SW 1271 (cell line): ENCODE results near the gene ZNF728.
"Not testable (repeated sequence)": the region's sequence is repeated elsewhere in the genome, so short reads cannot be mapped to it uniquely, and the experiment has no call there.

ENCODE experiments used
- DNase-seq, 2 experiments: peaks; one replicate each; lab custom pipeline; 2025; lab: John Stamatoyannopoulos, UW

Gene ZNF728

DNA sequence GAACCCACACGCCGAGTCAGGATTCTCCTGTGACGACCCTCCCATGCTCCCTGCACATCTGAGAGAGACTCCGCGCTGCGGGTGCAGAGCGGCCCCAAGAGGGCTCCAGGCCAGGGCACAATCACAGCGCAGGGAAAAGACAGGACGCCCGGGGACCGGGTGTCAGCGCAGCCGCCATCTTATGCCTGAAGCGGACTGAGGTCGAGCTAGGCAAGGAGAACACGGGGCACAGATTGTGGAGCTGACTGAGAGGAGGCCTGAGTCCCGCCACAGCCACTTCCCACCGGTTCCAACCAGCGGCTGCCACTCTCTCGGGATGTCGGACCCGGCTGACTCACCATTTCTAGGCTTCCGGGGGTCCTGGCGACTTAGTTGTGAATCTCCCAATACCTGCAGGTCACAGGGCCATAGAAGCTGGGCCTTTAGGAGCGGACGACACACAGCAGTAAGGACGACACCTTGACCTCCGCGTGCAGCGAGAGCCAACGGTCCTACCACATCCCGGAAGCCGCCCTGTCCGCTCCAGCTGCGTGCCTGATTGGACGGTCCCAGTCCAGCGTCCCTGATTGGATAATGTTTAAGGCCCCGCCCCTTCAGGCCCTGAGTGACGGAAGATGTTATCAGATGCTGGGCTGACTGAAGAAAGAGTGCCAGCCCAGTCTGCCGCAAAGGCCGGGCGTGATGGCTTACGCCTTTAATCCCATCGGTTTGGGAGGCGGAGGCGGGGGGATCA lies at the start of gene ZNF728:
Gene ZNF728, minus strand, starts transcription at position 487 of the 733 bp plus-strand sequence. Its CDS starts 146 bp downstream, at position 341.
- DNase-seq: no peak

DNA sequence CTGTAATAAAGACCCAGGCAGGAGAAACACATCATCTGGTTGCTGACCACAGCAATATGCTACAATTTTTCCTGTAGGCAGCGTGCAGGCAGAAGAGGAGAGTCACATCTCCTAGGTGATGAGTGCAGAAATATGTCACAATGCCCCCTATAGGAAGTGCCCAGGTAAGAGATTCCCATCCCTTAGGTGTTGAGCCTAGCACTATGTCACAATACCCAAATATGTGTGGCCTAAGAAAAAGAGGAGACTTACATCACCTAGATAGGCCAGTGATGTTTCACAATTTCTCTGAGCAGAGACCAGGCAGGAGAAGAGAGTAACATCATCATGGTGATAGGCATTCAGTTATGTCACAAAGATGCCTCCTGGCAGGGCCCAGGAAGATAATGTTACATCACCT lies 49.4 kb upstream of the ZNF728 start:
- no peak for DNase-seq

DNA sequence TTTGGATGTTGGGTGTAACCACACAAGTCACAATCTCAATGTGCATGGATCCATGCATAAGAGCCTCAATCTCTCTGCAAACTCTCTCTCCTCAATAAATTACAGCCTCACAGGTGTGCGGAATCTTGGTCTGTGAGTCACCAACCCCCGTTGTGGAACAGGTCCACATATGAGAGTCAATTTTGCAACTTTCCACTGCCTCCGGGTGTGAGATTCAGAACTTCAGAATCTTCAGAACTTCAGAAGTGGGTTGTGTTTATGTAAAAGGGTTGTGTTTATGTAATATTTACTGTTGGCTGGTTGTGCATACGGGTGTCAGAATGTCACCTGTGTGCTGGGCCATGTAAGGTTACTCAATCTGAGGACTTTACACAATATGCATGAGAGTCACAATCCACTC lies 46.3 kb upstream of the ZNF728 start:
- DNase-seq: no peak

DNA sequence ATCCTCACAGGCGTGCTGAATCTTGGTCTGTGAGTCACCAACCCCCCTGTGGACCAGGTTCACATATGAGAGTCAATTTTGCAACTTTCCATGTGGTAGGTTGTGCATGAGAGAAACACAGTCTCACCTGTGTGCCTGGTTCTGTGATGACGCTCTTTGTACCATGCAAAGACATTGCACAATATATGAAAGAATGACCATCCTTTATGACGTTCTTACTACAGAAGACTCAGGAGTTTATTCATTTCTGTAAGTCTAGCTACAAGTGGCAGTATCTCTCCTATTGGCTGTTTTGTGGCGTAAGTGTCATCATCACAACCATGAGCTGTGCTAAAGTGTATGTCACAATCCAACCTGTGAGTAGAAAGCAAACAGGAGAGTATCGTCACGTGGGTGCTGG lies 43.8 kb upstream of the ZNF728 start:
- DNase-seq: no peak

DNA sequence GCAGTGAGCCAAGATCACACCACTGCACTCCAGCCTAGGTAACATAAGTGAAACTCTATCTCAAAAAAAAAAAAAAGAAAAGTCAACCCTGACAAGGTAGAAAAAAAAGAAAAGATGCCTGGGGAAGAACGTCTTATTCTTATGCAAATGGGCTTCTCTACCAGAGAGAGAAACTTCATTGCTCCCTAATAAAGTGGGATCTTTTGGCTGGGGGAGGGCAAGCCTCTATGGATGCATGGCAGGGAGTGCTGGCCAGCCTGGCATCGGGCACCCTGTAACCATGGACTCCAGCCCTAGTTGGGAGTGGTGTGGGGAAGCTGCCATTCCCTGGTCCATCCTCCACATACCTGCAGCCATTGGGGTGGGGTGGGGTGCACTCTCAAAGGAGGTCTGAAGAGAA lies 30.7 kb upstream of the ZNF728 start:
- DNase-seq: no peak

DNA sequence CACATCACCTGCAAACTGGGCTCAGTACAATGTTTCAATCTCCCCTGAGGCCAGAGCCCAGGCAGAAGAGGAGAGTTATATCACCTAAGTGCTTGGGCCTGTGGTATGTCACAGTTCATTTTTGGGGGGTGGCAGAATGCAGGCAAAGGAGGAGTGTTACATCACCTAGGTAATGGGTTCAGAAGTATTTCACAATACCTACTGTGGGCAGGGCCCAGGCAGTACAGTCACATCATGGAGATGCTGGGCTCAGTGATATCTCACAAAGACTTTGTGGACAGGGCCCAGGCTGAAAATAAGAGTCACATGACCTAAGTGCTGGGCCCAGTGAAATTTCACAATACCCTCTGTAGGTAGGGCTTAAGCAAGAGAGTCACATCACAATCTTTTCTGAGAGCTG lies 12.7 kb upstream of the ZNF728 start:
- DNase-seq: no peak

DNA sequence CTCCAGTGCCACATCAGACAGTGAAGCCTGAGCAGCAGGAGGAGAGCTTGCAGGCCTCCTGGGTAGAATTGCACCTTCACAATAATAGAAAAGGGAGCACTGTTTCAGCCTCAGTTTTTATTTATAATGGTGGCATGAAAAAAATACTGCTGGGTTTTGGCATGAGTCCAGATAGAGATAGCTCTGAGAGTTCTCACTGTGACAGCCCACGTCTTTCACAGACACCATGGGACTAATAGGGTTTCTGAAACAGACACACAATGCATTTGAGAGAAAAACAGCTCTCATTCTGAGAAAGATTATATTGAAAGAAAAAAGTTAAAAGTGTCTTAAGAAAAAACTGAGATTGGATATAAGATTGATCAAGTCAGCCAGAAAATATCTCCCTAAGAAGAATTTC lies 8.0 kb downstream of the ZNF728 start:
- DNase-seq: not testable (repeated sequence)

DNA sequence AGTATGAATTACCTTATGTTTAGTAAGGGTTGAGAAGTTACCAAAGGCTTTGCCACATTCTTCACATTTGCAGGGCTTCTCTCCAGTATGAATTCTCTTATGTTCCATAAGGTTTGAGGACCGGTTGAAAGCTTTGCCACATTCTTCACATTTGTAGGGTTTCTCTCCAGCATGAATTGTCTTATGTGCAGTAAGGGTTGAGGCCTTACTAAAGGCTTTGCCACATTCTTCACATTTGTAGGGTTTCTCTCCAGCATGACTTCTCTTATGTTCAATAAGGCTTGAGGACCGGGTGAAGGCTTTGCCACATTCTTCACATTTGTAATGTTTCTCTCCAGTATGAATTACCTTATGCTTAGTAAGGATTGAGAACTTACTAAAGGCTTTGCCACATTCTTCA lies 26.7 kb downstream of the ZNF728 start:
- DNase-seq: no peak

DNA sequence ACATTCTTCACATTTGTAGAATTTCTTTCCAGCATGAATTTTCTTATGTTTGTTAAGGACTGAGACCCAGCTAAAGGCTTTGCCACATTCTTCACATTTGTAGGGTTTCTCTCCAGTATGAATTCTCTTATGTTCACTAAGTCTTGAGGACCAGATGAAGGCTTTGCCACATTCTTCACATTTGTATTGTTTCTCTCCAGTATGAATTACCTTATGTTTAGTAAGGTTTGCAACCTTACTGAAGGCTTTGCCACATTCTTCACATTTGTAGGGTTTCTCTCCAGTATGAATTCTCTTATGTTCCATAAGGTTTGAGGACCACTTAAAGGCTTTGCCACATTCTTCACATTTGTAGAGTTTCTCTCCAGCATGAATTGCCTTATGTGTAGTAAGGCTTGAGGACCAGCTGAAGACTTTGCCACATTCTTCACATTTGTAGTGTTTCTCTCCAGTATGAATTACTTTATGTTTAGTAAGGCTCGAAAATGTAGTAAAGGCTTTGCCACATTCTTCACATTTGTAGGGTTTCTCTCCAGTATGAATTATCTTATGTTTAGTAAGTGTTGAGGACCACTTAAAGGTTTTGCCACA lies 27.3 kb downstream of the ZNF728 start:
- DNase-seq: not testable (repeated sequence)

DNA sequence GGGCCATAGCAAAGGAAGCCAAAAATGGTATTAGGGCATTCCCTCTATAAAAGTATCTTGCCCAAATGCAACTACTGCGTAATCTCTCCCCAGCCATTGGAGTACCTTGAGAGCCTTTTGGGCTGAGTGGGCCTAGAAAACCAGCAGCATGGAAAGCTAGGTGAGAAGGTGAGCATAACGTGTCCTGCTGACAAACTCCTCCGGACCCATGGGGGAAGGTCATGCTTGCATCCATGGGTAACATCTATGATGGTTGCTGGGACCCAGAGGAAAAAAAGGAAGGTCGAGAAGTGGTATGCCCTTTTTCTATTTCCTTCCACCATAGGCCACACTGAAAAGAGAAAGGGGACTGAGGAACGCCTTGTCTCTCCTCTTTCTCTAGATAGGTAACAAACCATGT lies 57.4 kb downstream of the ZNF728 start:
- no peak for DNase-seq

DNA sequence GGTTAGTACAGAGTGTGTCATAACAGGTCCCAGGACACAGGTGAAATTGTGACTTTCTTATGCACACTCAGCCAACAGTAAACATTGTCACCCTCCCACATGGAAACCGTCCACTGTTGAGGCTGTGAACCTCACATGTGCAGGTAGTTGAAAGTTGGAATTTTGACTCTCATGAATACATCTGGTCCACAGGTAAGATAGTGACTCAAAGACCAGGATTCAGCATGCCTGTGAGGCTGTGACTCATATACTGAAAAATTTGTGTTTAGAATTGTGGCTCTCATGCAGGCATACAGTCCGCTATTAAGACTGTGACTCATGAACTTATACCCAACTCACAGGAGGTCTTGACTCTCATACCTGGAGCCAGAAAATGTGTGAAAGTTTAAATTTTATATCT lies 67.8 kb downstream of the ZNF728 start:
- DNase-seq: no peak

DNA sequence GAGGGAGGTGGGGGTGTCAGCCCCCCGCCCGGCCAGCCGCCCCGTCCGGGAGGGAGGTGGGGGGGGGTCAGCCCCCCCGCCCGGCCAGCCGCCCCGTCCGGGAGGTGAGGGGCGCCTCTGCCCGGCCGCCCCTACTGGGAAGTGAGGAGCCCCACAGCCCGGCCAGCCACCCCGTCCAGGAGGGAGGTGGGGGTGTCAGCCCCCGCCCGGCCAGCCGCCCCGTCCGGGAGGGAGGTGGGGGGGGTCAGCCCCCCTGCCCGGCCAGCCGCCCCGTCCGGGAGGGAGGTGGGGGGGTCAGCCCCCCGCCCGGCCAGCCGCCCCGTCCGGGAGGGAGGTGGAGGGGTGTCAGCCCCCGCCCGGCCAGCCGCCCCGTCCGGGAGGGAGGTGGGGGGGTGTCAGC lies 75.4 kb downstream of the ZNF728 start:
- not testable (repeated sequence) for DNase-seq

DNA sequence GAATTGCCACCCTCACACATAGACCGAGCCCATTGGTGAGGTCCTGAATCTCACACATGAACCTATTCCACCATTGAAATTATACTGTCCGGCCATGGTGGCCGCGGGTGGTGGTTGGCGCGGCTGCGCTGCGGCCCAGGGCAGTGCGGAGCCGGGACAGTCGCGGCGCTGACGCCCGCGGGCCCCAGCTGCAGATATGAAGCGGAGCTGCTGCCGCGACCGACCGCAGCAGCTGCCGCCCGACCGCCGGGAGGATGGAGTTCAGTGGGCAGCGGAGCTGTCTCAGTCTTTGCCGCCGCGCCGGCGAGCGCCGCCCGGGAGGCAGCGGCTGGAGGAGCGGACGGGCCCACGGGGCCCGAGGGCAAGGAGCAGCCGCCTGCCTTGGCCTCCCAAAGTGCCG lies 77.8 kb downstream of the ZNF728 start:
- not testable (repeated sequence) for DNase-seq
